SKM-1 treated with dmso at 0.1 percent for 144 hours (cell line): ENCODE data around the gene EVA1A.

Experiments used
- DNase-seq: peaks from one replicate; lab custom pipeline; 2025; ENCODE audit not compliant: unreplicated experiment; lab: John Stamatoyannopoulos, UW

EVA1A gene

DNA sequence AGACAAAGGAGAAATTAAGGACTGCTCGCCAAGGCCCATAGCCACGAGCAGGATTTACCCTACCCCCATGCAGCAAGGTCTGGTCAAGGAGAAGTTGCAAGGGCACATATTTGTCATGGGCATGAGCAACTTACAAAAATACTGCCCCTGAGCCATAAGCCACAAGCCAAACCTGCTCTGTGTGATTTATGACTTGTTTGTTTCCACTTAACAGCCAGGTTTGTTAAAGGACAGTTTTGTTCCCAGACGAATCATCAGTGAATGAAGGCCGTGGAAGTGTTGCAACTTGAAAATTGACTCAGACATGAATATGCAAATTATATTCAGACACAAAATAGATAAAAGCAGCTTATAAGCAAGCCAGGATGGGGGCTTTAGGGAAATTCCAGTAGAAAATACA is 31.3 kb upstream of the EVA1A start:
- DNase-seq = no peak

DNA sequence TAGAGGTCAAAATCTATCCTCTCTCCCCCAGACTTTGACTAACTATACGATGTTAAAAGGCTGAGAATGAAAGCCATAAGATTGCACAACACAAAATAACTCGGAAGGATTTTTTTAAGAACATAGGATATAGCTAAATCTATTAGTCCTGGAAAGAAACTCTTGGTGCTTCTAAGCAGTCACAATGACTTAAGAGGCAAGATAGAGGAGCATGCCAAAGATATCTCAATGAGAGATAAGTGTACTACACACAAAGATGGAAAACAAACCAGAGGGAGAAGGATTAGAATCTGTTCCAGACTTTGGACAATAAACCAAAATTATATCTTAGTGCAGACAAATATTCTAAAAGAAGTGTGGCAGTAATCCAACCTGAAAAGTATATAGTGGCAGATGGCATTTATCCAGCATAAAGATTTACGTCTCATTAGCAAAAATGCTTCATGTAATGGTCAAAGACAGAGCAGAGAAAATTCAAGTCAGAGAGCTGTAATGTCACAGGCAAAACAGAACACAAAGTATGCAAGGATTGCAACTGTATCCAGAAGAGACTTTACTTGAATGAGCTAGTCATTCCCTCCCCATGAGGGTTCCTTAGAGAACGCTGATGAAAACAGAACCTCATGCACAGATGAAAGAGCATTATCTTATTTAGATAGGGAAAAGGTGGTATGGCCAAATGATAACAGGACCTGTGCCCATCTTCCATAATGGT is 28.8 kb upstream of the EVA1A start:
- no peak for DNase-seq

DNA sequence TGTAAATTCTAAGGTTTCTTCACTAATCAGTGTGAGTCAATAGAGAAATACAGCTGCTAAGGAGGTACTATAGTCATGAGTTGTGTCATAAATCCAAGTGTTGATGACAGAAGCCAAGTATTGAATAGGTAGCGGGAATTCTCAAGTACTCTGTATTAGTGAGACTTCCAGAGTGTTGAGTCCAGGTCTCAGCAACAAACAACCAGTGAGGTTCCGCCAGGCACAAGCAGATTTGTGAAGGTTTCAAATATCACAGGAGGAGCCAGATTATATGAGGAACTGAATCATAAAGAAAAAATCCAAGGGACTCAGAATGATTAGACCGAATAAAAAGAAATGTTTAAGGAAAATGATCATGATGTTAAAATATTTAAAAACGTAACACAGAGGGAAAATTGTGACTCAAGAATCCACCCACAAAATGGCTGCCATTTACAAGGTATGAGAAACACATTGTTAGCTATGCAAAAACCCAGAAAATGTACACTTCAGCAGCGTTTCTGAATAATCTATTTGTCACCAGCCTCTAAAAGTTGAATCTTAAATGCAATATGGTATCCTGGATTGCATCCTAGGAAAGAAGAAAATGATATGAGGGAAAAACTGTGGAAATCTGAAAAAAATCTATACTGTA is 27.3 kb upstream of the EVA1A start:
- no peak for DNase-seq

DNA sequence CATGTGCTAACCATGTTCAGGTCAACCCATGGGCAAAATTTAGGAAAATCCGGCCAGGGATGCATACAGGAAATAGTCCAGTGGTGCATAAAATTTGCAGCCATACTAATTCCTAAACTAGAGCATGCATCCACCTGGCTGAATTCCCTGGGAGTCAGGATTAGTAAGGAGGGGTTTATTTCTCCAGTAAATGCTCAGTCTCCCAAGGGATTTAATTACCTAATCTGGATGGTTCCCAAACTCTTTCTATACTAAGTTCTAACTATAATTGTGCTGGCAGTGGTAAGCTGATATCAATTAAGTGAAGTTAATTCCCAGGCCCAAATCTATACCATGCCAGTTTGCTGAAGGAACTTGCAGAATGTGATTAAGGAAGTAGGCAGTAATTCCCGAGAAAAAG is 26.2 kb upstream of the EVA1A start:
- DNase-seq = no peak

DNA sequence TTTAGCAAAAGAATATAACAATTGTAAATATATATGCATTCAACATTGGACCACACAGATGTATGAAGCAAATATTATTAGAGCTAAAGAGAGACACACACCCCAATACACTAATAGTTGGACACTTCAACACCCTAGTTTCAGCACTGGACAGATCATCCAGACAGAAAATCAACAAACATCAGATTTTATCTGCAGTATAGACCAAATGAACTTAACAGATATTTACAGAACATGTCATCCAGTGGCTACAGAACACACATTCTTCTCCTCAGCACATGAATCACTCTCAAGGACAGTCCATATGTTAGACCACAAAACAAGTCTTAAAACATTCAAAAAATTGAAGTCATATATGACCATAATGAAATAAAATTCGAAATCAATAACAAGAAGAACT is 22.1 kb upstream of the EVA1A start:
- no peak for DNase-seq

DNA sequence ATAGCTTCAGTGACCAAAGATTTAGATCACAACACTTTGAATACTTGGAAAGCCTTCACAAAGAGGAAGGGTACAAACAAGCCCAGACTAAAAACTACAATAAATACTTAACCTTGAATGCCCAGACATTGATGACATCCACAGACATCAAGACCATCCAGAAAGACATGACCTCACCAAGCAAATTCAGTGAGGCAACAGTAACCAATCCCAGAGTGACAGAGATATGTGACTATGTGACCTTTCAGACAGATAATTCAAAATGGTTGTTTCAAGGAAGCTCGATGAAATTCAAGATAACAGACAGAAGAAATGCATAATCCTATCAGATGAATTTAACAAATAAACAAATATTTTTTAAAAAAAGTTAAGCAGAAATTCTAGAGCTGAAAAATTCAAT is 19.9 kb upstream of the EVA1A start:
- DNase-seq = no peak

DNA sequence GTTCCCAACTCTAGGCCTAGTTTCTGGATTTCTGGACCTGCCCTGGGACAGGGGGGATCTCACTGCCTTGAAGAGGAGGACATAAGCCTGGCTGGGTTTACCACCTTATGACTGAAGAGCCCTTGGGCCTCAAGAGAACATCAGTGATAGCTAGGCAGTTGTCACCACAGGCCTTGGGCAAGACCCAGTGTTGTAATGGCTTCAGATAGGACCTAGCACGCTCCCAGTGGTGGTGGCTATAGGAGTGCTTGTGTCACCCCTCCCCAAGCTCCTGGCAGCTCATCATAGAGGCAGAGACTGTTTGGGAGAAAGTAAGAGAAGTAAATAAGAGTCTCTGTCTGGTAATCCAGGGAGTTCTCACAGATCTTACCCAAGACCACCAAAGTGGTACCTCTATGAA is 19.4 kb upstream of the EVA1A start:
- no peak for DNase-seq

DNA sequence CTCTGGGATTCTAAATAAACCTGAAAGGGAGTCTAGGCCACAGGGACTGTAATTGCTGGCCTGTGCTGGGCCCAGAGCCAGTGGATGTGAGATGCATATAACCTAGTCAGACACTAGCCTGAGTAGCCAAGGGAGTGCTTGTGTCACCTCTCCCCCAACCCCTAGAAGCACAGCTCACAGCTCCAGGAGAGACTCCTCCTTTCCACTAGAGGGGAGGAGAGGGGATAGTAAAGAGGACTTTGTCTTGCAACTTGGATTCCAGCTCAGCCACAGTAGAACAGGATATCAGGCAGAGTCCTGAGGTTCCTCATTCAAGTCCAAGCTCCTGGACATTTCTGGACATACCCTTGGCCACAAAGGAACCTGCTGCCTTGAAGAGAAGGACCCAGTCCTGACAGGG is 18.4 kb upstream of the EVA1A start:
- DNase-seq = no peak

DNA sequence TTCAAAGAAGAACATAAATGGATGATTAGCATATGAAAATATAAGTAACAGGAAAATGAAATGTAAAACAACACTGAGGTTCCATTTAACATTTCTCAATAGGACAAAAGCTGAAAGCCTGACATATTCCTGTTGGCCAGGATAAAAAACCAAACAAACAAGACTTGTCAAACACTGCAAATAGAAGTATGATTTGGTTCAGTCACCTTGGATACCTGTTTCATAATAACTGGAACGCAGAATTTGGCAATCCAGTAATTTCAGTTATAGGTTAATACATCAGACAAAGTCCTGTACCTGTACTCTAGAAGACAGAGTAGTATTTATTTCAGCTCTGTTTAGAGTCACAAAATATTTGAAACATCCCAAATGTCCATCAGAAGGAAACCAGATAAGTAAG is 16.5 kb upstream of the EVA1A start:
- DNase-seq = no peak

DNA sequence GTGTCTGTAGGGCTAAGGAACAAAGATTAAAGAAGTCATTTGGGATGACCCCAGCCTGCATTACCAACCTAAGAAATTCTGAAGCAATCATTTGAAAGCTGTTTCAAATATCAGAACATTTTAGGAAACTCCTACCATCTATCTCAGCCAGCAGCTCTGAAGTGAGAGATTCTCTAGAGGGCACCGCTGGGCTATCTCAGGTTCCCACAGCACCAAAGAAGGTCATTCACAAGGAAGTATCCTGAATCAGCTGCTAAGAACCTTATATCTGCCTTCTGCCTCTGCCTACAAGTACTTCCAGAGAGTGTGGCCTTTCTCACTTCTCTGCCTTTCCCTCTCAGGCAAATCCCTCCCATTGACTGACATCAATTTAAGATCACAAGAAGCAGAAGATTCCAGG is 13.4 kb upstream of the EVA1A start:
- DNase-seq = no peak

DNA sequence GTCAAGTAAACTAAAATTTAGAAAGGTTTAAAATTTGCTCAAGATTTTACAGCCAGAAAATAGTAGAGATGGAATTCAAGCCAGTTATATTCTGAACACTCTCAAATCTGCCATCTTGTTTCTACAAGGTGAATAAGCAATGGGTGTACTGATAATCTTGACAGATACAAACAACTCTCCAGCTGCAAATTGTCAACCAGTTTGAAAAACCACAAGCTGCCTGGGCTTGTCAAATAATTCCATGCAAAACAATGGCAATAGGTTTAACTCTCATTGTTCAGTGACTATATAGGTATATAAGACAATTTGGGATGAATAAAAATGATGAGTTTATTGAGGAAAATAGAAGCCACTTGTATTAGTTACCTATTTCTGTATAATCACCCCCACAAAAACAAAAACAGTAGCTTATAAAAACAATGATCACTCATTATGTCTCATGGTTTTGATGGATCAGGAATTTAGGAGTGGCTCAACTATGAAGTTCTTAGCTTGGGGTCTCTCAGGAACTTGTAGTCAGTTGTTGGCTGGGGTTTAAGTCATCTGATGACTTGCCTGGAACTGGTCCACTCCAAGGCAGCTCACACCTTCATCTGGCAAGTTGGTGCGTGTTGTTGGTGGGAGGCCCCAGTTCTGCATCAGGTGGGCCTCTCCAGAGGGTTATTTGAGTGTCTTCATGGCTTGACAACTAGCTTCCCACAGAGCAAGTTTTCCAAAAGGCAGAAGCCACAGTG is 12.6 kb upstream of the EVA1A start:
- DNase-seq = no peak

DNA sequence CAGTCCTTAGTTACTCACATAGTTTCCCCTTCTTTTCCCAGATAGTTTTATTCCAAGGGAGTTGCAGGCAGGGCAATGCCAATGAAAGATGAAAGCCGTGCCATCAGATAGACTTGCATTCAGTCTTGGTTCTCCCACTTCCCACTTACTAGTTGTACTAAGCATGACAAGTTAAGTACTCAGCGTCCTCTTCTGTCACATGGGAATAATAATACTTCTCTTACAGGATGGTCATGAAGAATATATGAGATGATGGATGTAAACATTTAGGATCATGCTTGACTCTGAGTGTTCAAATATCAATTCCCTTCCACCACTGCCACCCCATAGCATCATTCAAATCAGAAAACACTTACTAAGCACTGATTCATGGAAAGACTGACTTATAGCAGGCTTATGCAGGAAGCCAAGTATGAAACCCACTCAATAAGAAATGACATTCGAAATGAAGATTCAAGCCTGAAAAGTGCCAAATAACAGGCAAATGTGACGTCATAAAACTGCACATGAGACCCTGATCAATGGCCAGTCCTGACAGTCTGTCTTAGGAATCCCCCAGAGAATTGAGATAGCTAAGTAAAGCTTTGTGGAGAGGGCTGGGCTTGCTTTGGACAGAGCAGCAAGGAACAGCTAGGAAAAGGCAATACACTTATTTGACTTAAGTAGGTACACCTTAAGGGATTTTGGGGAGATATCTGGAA is 11.1 kb upstream of the EVA1A start:
- DNase-seq = no peak

DNA sequence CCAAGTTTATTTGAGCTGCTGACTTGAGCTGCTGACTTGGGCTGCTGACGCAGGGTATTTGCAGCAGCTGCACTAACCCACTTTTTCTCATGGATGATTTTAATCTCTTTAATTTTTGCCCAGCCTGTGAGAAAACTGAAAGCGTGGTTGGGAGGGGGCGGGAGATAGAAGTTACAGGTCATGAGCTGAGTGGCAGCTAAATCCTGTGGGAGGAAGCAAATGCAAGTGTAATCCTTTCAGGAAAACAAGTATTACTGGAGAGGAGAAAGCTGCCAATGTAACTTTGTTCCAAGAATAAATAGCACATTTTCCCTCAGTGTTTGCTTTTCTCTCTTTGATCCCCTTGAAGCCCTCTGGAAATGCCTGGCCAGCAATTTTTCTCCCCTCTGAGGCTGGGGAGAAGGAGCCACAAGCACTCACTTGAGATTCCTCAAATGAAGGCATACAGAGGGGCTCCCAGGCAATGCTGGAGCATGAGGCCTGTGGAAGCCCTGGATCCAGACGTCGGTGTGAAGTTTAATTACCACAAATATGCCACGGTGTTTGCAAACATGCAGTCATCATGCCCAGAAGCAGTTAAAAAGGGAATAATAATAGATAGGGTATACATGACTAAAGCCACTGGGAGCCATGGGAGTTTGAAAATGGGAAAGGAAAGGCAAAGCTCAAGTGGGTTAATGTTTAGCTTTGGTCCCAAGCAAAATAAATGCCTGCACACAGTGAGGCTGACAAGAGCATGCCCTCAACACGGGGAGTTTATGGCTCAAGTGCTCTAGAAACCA is 10.4 kb upstream of the EVA1A start:
- DNase-seq = no peak

DNA sequence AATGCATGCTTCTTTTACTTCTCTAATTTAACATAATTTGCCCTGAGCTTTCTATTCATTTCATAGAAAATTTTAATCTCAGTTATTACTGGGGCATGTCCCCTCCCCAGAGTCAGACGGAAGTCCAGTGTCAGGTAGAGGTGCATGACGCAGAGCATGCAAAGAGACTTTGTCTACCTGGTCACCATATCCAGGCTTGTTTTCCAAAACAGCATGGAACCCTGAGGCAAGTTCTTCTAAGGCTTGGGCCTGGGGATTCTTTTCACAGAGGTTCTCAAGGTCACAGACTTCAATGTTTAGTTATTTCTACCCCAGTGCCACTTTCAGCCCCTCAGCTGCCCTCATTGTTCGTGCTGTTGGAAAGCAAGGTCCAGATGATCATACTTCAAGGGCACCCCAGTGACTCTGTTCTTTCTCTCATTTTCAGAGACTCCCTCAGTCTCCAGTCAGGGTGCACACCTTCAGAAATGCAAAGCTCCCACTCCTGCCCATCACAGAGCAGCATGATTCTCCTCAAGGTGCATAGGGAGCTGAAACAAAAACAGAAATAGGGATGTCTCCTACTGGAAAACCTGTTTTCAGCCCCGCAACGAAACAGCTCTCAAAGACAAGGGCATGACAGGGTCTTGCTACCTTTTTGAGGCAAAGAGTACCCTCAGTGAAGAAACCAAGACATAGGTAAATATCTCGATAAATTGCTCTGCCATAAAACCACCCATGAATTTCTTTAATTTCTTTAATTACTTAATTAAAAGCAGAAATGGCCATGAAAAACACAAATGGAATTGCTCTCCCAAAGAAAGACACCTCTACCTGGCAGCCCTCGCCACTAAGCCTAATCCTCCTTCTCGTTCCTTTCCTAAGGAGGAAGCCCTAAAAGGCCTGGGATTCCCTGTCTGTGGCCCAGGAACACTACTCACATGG is 9.5 kb upstream of the EVA1A start:
- DNase-seq = no peak

DNA sequence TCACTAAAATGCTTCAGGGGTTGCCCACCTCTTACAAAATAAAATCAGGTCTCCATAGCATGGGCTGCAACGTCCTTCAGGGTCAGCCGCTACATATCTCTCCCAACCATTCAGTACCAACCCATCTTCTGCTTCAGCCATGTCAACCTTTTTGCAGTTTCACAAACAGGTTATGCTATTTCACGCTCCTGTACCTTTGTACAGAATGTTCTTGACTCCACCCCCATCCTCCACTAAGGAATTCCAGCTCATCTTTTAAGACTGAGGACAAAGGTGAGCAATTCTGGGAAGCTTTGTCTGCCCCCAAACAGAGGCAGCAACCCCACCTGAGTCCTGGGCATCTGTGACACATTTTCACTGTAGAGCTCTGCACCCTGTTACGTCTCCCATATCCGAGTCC is 8.8 kb upstream of the EVA1A start:
- no peak for DNase-seq

DNA sequence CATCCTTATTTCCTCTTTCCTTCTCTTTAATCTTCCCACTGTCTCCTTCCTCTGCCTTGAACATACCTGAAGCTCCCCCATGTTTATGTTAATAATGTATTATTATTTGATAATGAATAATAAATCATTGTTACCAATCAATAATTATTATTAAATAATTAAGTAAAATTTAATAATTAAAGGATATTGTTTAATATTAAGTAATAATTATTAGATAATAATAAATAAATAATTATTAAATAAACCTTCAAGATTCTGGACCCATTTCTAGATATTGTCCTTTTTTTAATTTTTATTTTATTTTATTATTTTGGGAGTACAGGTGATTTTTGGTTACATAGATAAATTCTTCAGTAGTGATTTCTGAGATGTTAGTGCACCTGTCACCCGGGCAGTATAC is 7.4 kb upstream of the EVA1A start:
- DNase-seq = no peak

DNA sequence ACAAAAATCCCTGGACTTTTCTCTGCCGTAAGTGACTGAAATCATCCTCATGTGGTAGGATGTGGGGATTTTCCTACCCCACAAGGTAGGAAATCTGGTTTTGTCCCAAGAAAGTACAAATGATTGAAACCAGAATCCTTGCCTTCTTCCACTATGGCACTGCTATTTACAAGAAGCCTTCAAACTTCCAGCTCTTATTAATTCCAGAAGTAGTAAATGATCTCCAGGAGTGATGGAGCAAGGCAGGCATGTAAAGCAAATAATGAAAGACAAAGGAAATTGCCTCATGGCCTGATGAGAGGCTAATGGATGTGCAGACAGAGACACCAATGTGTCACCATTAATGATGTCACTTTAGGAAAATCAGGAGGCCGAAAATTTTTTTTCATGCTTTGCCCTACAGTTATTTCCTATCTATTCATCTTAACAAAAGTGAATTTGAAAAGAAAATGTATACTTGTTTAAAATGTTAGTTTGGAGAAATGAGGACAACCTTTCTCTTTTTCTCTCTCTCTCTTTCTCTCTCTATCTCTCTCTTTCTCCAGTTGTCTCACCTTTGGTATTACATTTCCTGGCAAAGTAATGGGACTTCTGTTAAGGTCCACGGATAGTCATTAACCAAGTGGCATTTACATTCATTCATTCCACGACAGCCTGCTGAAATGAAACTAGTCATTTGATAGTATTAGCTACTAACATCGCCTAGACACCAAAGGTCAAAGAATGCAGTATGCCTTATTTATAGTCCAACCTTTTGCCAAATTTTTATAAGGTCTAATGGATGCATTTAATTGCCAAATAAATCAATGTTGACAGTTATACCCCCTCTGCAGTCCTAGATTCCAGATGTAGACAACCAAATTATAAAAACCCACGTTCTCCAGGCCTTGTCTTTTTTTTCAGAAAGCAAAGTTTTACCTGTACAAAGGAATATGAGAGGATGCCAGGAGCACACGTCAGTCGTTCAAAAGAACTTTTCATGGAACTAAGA is 5.0 kb upstream of the EVA1A start:
- no peak for DNase-seq

DNA sequence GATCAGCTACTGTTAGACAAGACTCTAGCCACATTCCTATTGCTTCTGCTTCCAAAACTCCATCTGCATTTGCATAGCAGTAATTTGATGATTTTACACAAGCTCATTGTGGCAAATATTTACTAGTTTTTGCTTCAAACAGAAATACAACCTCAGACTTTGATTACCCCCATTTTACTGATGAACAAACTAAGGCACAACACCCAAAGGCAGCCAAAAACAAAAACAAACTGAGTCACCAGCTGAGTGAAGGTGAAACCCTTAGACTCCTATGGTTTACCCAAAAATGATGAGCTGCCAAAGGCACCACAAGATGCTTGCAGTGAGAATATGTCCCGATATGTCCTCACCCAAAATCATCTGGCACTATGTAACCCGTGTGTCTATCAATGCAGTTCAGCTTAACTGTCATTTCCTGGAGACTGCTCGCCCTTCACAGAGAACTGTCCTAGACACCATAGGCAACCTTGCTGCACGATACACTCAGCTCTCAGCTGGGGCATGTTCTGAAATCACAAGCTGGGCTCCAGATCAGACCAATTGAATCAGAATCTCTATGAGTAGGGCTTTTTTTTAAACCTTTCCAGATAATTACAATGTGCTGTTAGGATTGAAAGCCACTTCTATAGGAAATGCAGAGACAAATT is 4.1 kb upstream of the EVA1A start:
- DNase-seq = no peak
